HG03039 (cell line): Measurements from ENCODE around the gene R3HDM2.

Source experiments
- ATAC-seq: cut with Tn5 transposase; IDR thresholded peaks from one replicate; pipeline ENCODE4 v1.9.1; 2021; ENCODE audit warnings: mild to moderate bottlenecking, moderate library complexity; ENCODE audit not compliant: unreplicated experiment

R3HDM2 gene

GRCh38 chr12:57430931-57431566, at the start of gene R3HDM2:
TSS of gene R3HDM2 (minus strand) at chr12:57431043. CDS start at chr12:57310428, 120,615 bp downstream.
- peak; percentile 89 for ATAC-seq

- no peak for ATAC-seq
These were observed 48.7 kb upstream of the R3HDM2 start, which contains the start of gene ARHGAP9 for GRCh38 chr12:57479376-57480115. TSS of gene ARHGAP9 (minus strand) at chr12:57479866. CDS start at chr12:57479406, 460 bp downstream.

GRCh38 chr12:57479043-57479375, 48.2 kb upstream of the R3HDM2 start:
- no peak for ATAC-seq

GRCh38 chr12:57477710-57478681, 47.2 kb upstream of the R3HDM2 start:
- no peak for ATAC-seq

- ATAC-seq = no peak
These were observed 46.3 kb upstream of the R3HDM2 start for GRCh38 chr12:57476993-57477709.

DNA sequence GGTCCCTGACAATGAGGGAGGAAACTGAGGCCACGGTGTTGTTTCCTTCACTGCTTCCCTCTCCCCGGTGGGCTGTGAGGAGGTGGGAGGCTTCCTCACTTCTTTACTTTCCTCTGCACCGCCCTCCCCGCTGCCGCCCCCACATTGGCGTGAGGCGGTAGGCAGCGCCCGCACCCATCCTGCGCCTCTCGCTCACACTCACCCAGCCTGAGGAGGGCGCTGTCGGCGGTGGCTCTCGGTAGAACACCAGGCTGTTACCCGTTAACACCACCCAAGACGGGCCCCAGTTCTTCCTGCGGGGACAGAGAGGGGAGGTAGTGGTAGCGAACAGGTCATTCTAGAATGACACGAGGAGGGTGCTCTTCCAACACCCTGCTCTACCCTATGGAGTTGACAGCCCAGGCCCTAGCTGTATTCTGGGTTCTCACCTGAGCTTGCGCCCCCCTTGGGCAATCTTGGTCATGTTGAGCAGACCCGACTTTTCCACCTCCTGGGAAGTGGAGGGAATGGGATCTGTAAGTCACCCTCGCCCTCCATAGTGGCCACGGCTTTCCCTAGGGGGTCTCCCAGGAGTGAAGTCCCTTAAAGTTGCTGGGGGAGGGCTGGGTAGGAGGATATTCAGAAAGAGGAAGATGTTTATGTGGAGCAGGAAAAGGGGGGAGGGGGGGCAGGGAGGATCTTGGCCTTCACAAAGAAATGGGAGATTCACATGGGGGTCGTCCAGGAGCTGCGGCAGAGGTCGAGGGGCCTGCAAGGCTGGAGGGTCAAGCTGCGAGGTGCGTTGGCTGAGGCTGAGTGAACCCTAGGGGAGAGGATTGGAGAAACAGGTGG, 45.5 kb upstream of the R3HDM2 start:
- no peak for ATAC-seq

DNA sequence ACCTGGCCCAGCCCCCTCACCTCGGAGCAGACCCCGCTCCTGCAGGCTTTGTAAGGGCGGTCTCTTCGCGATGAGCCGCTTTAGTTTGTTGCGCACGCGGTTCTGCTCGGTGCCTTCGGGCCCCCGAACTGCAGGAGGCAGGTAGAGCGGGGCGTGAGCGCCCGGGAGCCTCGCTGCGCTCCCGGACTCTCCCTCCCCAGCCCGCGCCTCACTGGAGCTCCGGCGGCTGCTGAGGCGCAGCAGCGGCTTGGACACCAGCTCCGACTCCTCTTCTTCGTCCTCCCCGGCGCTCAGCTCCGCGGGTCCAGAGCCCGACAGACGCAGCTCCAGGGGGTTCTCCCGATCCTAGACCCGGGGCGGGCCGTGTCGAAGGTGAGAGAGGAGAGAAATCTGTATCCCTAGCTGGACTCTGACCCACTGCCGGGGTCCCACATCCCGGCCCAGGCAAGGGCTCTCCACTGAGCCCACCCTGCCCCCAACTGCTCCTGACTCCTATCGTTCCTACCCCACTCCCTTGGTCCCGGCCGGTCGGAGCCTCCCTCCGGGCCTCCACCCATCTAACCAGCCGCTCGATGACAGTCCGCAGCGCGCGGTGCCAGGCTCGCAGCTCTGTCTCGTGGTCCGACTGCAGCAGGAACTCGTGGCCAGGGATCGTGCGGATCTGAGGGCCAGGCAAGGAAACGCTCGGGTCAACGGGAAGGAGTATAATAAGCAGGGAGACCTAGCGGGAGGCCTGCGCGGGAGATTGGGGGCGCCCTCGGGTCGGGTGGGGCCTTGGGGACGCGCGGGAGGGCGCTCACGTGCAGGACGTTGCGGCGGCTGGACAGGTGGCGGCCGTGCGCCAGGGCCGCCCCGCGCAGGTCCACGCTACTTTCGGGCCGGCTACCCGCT, 44.7 kb upstream of the R3HDM2 start:
- no peak for ATAC-seq

GRCh38 chr12:57474862-57475261, 44.0 kb upstream of the R3HDM2 start:
- ATAC-seq = no peak

DNA sequence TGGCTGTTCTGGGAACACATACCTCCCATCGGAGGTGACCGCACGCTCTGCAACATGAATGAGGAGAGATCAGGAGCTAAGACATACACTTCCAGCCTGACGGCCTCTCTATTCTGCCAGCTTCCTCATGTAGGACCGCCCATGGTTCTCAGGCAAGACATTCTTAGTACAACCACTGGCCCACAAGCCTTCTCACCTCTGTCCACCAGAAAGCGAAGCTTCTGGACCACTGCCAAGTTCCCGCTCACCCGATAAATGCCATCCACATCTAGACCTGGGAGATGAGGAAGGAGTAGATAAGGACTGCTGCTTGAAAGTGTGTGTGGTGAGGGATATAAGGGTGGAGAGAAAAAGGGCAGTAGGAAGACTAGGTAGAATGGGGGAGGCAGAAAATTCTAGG, 43.6 kb upstream of the R3HDM2 start:
- ATAC-seq = no peak

DNA sequence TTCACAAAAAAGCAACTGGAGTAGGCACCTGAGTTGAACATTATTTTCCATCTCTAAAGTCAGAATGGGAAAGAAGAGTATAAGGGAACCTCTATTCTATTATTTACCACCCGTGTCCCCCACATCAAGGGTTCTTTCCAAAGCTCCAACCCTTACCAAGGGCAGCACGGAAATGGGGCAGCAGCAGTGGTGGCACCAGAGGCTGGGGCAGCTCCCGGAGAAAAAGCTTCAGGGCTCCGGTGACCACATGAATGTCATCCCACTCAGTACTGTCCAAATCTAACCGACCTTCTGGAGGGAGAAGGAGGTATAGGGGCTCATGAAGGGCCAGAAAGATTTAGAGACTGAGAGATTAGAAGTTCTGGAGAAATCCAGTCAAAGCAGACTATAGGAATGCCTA, 43.0 kb upstream of the R3HDM2 start:
- ATAC-seq = no peak

DNA sequence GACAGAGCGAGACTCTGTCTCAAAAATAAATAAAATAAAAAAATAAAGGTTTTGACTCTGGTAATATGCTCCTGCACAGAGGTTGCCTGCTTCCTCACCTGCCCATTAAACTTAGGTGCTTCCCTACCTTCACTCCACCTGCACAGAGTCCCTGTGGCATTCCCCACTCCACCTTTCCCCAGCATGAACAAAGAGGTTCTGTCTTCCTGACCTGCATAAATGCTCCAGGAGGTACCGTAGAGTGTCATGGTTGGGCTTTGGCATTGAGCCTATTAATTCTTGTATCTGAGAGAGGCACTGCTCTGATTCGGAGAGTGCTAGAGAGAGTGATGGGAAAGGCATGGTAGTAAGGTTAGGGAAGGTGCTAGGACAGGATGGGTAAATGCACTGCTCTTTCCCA, 42.5 kb upstream of the R3HDM2 start:
- ATAC-seq = no peak

- no peak for ATAC-seq
These were observed 41.5 kb upstream of the R3HDM2 start for GRCh38 chr12:57472391-57472790.

GRCh38 chr12:57471661-57472060, 40.8 kb upstream of the R3HDM2 start:
- ATAC-seq = no peak

DNA sequence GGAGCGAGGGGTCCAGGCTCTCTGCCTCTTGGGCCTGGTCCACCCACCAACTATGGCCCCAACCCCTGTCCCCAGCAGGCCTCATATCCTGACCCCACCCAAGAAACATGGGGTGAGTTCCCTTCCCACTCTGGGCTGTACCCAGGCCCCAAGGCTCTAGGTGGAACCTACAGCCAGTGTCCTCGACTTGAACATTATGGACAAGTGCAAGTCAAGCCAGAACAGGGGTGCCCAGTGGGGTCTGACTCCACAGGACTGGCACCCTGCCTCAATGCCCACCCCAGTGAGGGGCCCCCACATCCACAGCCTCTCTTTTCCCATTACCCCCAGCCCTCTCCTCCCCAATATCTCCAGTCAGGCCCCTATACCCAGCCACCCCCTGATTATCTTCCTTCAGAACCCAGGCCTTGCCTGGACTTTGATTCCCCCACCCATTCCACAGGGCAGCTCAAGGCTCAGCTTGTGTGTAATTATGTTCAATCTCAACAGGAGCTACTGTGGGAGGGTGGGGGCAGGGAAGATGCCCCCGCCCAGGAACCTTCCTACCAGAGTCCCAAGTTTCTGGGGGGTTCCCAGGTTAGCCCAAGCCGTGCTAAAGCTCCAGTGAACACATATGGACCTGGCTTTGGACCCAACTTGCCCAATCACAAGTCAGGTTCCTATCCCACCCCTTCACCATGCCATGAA, 40.3 kb upstream of the R3HDM2 start:
- ATAC-seq = no peak

DNA sequence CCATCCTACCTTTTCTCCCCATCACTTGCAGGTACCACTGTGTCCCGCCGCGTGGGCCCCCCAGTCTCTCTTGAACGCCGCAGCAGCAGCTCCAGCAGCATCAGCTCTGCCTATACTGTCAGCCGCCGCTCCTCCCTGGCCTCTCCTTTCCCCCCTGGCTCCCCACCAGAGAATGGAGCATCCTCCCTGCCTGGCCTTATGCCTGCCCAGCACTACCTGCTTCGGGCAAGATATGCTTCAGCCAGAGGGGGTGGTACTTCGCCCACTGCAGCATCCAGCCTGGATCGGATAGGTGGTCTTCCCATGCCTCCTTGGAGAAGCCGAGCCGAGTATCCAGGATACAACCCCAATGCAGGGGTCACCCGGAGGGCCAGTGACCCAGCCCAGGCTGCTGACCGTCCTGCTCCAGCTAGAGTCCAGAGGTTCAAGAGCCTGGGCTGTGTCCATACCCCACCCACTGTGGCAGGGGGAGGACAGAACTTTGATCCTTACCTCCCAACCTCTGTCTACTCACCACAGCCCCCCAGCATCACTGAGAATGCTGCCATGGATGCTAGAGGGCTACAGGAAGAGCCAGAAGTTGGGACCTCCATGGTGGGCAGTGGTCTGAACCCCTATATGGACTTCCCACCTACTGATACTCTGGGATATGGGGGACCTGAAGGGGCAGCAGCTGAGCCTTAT, 39.6 kb upstream of the R3HDM2 start:
- ATAC-seq = no peak

GRCh38 chr12:57469296-57470164, 38.7 kb upstream of the R3HDM2 start:
- no peak for ATAC-seq

GRCh38 chr12:57467915-57468314, 37.1 kb upstream of the R3HDM2 start:
- ATAC-seq = no peak
